Measurements from ENCODE around the gene RPS6KA1.

DNA sequence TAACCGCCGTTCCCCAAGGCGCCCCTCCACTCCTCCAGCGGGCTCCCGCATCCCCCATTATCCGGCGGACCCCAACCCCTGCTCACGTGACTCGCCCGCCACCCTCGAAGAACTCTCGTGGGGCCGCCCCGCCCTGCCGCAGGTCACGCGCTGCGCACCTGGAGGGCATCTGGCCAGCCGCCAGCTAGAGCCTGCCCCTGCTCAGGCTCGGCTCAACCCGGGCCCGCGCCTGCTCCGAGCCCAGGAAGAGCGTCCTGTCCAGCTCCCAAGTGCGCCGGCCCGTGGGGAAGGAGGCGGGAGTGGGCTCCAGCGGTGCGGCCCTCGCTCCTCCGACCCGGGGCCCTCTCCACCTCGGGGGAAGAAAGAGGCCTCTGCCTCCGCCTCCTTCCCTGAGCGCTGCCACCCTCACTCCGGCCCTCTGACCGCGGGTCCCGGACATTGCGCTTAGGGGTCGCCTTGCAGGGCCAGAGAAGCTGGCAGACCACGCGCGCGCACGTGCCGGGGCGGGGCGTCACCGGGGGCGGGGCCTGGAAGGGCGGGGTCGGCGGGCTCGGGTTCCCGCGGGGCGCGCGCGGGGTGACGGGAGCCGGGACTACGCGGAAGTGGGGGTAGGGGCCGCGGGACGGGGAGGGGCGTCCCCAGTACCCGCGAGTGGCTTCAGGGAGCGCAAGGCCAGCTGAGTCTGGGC, 28.9 kb upstream of the RPS6KA1 start:
- TF ChIP-seq, protein P1, sequence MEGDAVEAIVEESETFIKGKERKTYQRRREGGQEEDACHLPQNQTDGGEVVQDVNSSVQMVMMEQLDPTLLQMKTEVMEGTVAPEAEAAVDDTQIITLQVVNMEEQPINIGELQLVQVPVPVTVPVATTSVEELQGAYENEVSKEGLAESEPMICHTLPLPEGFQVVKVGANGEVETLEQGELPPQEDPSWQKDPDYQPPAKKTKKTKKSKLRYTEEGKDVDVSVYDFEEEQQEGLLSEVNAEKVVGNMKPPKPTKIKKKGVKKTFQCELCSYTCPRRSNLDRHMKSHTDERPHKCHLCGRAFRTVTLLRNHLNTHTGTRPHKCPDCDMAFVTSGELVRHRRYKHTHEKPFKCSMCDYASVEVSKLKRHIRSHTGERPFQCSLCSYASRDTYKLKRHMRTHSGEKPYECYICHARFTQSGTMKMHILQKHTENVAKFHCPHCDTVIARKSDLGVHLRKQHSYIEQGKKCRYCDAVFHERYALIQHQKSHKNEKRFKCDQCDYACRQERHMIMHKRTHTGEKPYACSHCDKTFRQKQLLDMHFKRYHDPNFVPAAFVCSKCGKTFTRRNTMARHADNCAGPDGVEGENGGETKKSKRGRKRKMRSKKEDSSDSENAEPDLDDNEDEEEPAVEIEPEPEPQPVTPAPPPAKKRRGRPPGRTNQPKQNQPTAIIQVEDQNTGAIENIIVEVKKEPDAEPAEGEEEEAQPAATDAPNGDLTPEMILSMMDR (IDR thresholded peaks at IDR 0.05; ENCODE audit: low read length) = no peak
- TF ChIP-seq EZH2 (IDR thresholded peaks at IDR 0.05; ENCODE audit: borderline replicate concordance, low read length) = no peak

All from OCI-LY1 (cell line).